ENCODE data around the gene ZBTB2.
A peak's percentile ranks its signal among the peaks of the same experiment; 100 is the strongest.
"Not testable (repeated sequence)": the region's sequence is repeated elsewhere in the genome, so short reads cannot be mapped to it uniquely, and the experiment has no call there.

ZBTB2 gene

DNA sequence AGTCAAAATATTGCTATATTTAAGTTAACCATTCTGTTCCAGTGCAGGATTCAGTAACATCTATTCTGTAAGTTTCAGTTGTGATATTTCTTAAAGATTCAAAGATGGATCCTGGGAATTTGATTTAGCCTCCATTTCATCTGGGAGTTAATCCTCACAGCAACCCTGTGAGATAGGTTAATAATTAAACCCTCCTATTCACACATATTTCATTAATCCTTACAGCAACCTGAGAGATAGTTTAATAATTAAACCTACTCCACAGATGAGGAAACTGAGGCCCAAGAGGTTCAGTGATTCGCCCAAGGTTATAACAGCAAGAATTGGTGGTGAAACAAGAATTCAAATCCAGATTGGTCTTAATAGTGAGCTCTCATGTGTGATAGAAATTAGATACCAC lies 10.9 kb upstream of the ZBTB2 start:
- no peak for DNase-seq (ENCODE audit: low spot score)

DNA sequence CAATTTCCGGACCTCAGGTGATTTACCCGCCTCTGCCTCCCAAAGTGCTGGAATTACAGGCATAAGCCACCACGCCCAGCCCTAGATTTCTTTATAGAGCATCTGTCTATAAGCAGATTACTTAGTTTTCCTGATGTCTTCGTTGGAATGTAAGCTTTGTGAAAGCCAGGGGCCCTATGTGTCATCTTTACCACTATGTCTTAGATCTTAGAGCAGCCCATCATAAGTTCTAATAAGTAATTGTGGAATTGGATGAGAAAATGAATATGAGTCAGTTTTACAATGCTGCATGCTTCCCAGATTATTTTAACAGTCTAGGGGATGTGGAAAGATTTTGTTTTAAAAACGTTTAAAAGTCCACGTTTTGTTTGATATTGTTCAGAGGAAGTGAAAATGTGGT lies 9.1 kb upstream of the ZBTB2 start:
- no peak for DNase-seq (ENCODE audit: low spot score)

DNA sequence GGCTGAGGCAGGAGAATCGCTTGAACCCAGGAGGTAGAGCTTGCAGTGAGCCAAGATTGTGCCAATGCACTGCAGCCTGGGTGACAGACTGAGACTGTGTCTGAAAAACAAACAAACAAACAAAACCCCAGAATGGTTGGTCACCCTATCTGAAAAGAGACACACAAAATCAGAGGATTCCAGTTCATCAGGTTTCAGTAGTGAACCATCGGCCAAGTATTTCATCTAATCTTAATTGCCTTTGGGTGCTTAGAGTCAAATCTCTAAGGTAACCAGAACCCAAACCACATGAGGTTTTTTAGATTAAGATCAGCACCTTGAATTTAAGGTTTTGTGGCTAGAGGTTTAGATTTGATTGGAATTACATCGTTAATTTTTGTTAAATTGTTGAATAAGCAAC lies 8.3 kb upstream of the ZBTB2 start:
- no peak for DNase-seq (ENCODE audit: low spot score)

DNA sequence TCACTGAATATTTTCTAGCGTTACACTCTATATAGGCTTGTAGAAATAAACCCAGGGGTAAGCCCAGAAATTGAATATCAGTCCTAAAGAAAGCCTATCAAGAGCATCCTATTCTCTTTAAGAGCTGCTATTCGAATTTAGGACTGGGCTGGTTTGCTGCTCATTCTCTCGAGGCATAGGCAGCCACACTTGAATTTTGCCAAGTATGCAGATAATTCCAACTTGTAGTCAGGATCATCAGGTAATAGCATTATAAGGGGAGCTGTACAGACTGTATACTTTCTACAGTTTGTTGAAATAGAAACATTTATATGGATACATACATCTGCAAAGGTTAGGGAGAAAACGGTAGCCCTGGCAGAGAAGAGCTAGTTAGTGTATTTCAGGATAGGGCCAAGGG lies 2.1 kb upstream of the ZBTB2 start:
- no peak for DNase-seq (ENCODE audit: low spot score)

DNA sequence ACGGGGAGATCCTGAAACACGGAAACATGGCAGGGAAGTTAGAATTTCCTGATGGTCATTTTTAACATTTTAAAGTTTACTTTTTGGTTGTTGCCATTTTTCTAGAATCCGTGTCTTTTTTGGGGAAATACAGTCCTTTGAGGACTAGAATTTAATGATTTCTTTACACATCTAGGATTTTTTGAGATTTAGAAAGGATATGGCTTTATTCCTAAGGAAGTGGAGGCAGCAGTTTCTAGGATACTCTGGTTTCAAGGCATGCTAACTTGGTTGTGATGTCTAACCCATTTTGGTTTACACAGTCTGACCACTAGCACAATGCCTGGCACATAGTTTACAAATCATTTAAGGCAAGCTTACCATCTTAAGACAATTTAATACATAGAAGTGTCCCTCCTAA lies 1.1 kb upstream of the ZBTB2 start:
- no peak for DNase-seq (ENCODE audit: low spot score)

DNA sequence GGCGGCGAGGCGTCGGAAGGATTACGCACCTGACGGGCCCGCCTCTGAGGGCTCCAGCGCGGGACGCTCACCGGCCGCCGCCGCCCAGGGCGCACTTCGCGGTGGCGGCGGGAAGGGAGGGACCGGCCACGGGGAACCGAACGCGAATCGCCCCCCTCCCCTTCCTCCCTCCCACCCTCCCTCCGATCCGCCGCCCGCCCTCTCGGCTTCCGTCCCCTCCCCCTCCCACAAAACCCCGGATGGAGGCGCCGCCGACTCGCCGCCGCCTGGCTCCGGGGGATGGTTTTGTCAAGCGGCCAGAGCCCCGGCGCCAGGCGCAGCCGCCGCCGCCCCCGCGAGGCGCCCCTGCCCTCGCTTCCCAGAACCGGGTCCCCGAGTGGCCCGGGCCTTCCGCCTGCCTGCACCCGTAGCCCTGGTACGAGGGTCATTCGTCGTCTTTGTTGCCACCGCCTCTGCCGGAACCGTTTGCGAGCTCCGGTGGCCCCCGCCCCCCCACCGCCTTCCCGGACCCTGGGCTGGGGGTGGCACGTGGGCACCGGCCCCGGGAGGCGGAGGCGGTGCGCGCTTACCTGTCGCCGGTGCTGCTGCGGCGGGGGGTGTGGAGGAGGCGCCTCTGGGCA lies 398 bp downstream of the ZBTB2 start:
- peak; percentile 57 for DNase-seq (ENCODE audit: low spot score)

DNA sequence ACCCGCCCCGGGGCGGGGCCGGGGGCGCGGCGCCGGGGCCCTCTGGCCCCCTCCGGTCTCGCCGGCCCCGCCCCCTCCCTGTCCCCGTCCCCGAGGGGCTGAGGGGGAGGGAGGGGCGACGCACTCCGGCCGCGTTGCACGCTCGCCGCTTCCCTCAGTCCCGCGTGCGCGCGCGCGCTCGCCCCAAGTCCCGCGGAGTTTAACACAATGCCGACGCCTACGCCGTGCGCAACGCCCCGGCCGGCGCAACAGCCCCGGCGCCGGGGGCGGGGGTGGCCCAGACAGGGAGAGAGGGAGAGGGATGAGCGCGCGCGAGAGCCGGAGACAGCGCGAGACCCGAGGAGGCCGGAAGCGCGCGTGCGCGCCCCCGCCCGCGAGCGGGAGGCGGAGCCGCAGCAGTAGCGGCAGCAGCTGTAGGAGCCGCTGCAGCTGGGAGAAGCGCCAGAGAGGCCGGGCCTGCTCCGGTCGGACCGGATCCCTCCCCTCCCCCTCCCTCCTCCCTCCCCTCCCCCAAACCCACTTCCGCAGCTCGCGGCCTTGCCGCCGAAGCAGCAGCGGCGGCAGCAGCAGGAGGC lies 996 bp downstream of the ZBTB2 start:
- DNase-seq (ENCODE audit: low spot score) = peak; percentile 97

DNA sequence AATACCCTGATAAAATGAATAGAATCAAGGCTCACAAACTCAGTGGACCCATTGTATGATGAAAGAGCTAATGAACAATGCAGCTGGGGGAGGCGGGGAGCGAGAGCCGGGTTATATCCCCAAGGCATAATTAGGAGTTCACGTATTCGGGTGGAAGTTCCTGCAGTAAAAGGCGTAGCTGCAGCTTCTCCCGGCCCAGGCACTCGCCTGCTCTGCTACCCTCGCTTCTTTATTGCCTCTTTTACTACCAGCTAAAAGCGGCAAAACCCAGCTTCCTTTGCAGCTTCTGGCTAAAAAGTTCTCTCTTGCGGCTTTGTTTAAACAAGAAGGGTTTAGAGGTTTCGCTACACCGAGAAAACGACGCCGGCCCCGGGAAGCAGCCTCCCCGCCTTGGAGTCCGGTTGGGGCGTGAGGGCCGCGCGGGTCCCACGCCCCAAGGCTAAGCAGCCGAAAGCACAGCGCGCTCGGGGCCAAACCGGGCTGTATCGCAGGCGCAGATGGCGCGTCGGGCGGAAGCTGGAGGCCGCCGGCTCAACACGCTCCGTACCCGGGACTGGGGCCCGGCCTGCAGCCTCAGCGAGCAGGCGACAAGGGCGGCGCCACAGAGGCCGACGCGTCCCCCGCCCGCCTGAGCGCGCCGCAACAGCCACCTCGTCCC lies 1.6 kb downstream of the ZBTB2 start:
- DNase-seq (ENCODE audit: low spot score) = peak; percentile 48

DNA sequence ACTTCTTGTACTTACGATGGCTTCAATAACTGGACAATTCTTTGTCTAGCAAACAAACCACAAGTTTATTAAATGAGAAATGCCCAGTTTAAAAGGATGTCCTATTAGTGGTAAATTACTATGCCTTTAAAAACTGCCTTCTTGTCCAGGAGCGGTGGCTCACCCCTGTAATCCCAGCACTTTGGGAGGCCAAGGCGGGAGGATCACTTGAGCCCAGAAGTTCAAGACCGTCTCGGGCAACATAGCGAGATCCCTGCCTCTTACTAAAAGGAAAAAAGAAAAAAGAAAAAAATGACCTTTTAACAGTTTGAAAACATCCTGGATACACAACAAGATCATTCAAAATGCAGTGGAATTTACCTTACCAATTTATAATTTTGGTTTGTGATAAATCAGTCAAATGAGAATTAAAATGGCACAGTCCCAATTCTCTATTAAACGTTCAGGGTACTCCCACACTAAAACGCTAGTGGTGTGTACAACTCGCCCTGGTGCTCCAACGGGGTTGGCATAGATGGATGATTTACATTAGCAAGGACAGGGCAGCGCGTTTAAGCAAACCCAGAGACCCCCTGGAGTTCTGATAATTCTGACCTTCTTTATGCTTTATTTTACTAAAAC lies 2.3 kb downstream of the ZBTB2 start:
- no peak for DNase-seq (ENCODE audit: low spot score)

DNA sequence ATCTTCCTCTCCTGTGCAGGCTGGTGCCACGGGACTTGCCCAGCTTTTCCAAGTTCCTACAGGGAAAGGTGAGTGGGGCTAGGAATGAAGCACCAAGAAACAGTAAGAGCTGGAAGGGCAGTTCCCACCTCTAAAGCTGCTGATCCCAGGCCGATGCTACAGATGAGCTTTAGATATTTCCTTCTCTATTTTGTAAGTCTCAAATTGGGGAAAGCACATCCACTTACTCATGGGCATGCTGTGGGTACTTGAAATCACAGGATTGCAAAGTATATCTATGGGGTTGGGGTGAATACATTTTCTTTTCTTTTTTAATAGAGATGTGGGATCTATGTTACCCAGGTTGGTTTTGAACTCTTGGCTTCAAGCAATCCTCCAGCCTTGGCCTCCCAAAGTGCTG lies 3.1 kb downstream of the ZBTB2 start:
- DNase-seq (ENCODE audit: low spot score) = no peak

DNA sequence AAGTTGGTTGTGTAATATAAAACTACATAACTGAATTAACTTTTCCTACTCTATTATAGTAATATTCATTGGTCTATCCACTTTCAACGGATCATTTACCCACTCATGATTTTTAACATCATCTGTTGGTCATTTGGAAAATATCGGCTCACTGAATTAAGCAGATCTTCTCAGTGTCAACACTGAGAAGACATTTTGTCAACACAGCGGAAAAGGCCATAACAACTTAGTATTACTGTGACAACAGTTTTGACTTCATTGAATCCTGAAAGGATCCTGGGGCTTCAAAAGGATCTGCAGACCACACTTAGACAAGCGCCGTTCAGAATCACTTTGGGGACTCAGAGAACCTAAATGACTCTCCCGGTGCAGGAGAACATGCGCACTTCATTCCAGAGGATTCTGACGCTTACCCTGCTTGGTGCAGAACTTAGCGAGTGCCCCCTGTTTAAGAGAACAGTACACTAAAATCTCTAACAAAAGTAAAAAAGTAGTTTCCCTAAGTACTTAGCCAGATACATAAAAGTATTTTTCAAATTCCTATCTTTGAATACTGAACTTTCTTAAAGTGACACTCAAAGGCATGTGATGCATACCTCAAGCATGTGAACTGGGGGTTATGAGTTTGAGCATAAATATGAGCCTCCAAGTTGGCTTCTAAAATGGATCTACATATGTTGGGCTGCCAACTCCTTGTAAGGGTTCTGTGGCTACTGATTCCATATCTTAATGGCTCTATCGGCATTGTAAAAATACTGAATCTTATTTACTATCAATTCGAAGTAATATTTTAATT lies 4.0 kb downstream of the ZBTB2 start:
- DNase-seq (ENCODE audit: low spot score) = no peak

DNA sequence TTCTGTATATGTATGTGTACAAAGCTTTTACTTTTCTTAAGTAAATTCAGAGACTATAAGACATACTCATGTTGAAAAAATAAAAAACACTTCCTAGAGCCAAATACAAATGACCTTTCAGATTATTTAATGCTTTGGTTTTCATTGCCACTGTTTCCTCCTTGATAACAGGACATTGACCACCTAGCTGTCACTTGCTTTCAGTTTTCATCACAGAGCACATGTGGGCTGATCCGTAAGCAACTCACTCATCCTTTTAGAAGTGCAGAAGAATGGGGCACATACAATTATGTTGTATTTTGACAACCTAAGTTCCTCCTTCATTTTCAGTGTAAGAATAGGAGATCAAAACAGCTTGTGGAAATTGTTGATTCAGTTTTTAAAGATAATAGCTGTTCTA lies 6.2 kb downstream of the ZBTB2 start:
- no peak for DNase-seq (ENCODE audit: low spot score)

DNA sequence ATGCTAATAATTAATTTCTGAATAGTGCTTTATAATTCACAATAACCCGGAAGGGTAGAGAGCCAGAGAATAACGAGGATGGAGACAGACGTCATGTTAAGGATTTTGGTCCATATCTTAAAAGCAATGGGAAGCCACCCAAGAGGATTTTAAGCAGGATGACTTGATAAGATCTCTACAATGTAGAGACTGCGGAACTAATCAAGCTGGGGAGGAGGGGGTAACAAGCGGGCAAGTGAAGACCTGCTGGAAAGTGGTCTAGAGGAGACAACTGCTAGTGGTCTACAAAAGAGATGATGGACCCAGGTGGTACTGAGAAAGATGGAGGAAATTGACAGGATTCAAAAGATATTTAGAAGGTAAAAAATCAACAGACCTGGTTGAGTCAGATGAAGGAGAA lies 7.2 kb downstream of the ZBTB2 start:
- DNase-seq (ENCODE audit: low spot score) = no peak

DNA sequence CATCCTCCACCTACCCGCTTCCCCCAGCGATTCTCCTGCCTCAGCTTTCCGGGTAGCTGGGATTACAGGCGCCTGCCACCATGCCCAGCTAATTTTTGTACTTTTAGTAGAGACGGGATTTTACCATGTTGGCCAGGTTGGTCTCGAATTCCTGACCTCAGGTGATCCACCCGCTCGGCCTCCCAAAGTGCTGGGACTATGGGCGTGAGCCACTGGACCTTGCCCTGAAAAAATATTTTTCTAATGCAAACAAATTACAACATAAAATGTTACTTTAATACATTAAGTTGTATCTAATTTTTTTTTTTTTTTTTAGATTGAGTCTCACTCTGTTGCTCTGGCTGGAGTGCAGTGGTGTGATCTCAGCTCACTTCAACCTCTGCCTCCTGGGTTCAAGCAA lies 8.7 kb downstream of the ZBTB2 start:
- DNase-seq (ENCODE audit: low spot score) = not testable (repeated sequence)

DNA sequence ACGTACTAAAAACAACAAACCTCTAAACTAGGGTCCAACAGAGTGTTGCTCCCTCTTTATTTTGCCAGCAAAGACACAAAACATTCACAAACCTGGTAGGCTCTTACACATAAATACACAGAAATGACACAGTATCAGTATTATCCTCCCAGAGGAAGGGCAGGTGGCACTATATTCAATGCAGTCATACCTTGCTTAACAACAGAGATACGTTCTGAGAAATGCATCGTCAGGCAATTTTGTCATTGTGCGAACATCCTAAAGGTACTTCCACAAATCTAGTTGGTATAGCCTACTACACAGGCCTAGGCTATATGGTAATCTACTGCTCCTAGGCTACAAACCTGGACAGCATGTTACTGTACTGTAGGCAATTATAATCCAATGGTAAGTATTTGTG lies 9.6 kb downstream of the ZBTB2 start:
- DNase-seq (ENCODE audit: low spot score) = no peak

DNA sequence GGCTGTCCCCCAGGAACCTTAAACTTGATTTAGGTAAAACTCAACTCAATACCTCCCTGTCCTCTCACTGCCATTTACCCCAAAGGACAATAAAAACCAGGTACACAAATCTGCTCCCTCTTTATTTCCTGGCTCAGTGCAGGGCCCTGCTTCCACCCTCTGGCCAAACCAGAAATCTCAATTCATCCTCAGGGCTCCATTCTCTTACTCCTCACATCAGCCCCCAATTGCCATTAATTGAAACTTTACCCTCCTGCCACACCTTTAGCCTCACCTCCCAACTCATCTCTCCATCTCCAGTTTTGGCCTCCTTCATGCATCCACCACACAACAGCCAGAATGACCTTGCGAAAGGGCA lies 10.5 kb downstream of the ZBTB2 start:
- DNase-seq (ENCODE audit: low spot score) = no peak

DNA sequence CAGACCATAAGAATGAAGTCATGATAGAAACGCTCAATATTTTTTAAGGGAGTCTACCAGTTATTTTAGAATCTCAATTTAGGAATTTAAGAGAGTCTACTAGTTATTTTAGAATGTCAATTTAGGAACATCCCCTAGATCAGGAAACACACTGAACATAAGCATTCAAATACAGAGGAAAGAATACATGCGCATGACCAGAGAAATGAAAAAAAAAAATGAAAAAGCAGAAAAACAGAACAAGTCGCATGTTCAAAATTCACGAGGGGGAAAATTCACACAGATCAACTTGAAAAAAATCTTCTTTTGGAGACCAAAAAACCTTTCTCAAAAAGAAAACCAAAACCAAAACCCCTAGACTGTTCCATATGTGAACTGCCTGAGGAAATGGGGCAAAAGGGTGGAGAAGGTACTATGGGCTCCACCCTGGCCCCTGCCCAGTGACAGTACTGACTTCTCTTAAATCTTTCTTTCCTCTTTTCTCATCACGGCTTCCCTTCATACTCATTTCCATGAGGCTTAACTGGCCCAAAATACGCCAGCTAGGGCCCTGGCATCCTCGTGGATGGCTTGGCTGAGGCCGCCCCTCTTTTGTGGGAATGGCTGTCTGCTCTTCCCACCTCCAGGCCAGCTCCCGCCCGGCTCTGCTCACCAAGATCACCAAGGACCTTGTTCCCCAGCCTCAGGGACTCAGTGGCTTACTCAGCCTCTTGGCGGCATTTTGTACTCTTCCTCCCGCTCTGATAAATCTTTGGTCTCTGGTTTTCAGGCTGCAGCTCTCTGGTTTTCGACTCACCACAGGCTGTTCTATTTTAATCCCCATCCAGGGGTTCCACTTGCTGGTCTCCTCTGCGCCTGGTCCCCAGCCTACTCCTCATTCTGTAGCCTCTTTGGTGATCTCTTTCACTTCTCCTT lies 11.2 kb downstream of the ZBTB2 start:
- no peak for DNase-seq (ENCODE audit: low spot score)

DNA sequence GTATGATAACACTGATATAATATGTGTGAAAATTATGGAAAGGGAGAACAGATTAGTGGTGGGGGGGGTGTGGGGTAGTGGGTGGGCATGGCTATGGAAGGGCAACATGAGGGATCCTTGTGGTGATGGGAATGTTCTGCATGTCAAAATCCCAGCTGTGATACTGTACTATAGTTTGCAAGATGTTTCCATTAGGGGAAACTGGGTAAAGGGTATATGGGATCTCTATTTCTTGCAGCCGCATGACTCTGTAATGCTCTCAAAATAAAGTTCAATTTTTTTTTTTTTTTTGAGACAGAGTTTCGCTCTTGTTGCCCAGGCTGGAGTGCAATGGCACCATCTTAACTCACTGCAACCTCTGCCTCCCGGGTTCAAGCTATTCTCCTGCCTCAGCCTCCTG lies 14.3 kb downstream of the ZBTB2 start:
- no peak for DNase-seq (ENCODE audit: low spot score)

DNA sequence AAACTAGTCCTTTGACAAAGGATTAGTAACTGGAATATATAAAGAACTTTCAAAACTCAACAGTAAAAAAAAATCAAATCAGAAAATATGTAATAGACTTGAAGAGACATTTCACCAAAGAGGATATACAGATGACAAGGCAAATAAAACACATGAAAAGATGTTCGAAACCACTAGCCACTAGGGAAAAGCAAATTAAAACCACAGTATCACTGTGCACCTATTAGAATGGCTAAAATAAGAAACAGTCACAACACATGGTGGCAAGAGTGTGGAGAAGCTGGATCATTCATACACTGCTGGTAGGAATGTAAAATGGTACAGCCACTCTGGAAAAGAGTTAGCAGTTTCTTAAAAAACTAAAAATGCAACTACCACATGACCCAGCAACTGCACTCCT lies 14.9 kb downstream of the ZBTB2 start:
- no peak for DNase-seq (ENCODE audit: low spot score)

DNA sequence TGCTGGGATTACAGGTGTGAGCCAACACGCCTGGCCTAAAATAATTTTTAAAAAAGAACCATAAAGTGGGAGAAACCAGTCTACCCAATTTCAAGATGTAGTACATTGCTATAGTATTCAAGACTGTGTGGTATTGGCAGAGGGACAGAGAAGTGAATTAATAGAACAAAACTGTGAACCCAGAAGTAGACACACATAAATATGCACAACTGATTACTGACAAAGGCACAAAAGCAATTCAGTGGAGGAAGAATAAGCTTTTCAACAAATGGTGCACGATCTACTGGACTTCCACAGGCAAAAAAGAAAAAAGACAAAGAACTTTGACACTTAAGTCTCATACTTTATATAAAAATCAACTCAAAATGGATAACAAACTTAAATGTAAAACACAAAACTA lies 15.5 kb downstream of the ZBTB2 start:
- no peak for DNase-seq (ENCODE audit: low spot score)

DNA sequence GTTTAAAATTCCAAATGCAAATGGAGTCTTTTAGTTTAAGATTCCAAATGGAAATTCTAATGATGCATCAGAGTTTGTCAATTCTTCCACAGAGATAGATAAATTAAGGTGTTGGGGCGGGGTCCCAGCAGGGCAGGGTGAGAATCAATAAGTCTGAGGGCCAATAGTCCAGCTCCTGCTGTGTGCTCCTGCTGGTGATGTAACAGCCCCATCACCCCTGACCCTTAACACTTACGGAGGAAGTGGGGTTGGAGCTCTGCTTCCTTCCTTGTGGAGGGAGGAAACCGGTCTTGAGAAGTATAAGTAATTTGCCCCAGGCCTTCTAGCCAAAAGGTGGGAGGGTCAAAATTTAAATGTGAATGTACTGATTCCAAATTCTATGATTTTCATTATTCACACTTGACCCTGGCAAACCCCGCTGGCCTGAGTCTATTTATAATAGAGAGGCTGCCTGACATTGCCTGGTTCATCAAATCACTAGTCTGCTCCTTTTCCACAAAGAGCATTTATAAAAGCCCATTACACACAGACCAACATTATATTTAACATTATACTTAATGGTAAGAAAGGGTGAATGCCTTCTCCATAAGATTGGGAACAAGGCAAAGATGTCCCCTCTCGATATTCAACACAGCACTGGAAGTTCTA lies 17.2 kb downstream of the ZBTB2 start:
- DNase-seq (ENCODE audit: low spot score) = no peak
